HFFc6 (cell line): ENCODE data around the gene NECTIN1. TPM values are rescaled to one million over a fixed set of nuclear protein-coding genes. Genes with fewer than 3 reads are reported as not detected.

Experiments used
- DNase-seq: peaks from one replicate; pipeline ENCODE4 v3.0.0-alpha.2; 2018
- H3K27ac Mint-ChIP-seq: 2 replicates; pipeline ENCODE4 v1.8.0; 2020; ENCODE audit warnings: mild to moderate bottlenecking, mixed read lengths
- H3K27me3 Mint-ChIP-seq: 2 replicates; pipeline ENCODE4 v1.8.0; 2021; ENCODE audit warnings: mild to moderate bottlenecking, moderate library complexity, mixed read lengths; ENCODE audit not compliant: insufficient read depth
- H3K36me3 Mint-ChIP-seq: 2 replicates; pipeline ENCODE4 v1.8.0; 2021; ENCODE audit warnings: low read depth, mixed read lengths
- H3K4me1 Mint-ChIP-seq: 2 replicates; pipeline ENCODE4 v1.8.0; 2020; ENCODE audit warnings: low read depth, mixed read lengths
- H3K4me3 Mint-ChIP-seq: 2 replicates; pipeline ENCODE4 v1.8.0; 2020; ENCODE audit warnings: mild to moderate bottlenecking, moderate library complexity, mixed read lengths
- H3K9me3 Mint-ChIP-seq: 2 replicates; pipeline ENCODE4 v1.8.0; 2020; ENCODE audit warnings: mild to moderate bottlenecking, mixed read lengths
- CTCF ChIP-seq: fragments of 200-600 bp; sonication (generic); IDR thresholded peaks from 2 replicates; pipeline ENCODE4 v1.5.0; 2021; ENCODE audit warnings: antibody characterized with exemption, mild to moderate bottlenecking
- total RNA-seq, 6 experiments: library from RNA; stranded (reverse); fragmentation: NEBNext Ultra II Directional; extraction: Animal tissue kit (Norgen Biotek cat#: 25700); gene quantifications; 2 replicates in 1 of 6; 3 replicates in 5 of 6; pipeline ENCODE4 v1.2.3, GENCODE V29; 2021

NECTIN1 gene
- total RNA-seq, 6 experiments from 2014 or later: 4.1 to 7.9 (median 6.6) TPM

- Mint-ChIP-seq H3K27me3 (peaks cover 2% of the 10 kb centered on the region; the same call in 1 of the 2 replicates), H3K36me3 (no peaks in the 10 kb centered on the region), H3K9me3 (no peaks in the 10 kb centered on the region), H3K27ac (no peak overlapping the region), H3K4me1 (peaks cover 14% of the 10 kb centered on the region), H3K4me3 (no peak overlapping the region)
- no peak for DNase-seq
- no peak for TF ChIP-seq CTCF
Observed at GRCh38 chr11:119686177-119686882, 42.7 kb downstream of the NECTIN1 start.

- peaks cover 2% of the 10 kb centered on the region; the same call in 1 of the 2 replicates for H3K27me3 Mint-ChIP-seq
- peaks cover 14% of the 10 kb centered on the region for H3K4me1 Mint-ChIP-seq
- no peak overlapping the region for H3K4me3 Mint-ChIP-seq
- no peaks in the 10 kb centered on the region for H3K36me3 Mint-ChIP-seq
- no peak for TF ChIP-seq CTCF
- H3K27ac Mint-ChIP-seq: no peak overlapping the region
- no peaks in the 10 kb centered on the region for H3K9me3 Mint-ChIP-seq
- no peak for DNase-seq
Observed at GRCh38 chr11:119685111-119685746, 43.8 kb downstream of the NECTIN1 start.

- TF ChIP-seq CTCF: no peak
- no peaks in the 10 kb centered on the region for H3K36me3 Mint-ChIP-seq
- DNase-seq: peak; percentile 44
- no peak overlapping the region for H3K4me3 Mint-ChIP-seq
- H3K27me3 Mint-ChIP-seq: peaks cover 2% of the 10 kb centered on the region; the same call in 1 of the 2 replicates
- peak overlapping the region; percentile 54 for H3K27ac Mint-ChIP-seq
- H3K9me3 Mint-ChIP-seq: no peaks in the 10 kb centered on the region
- H3K4me1 Mint-ChIP-seq: peaks cover 14% of the 10 kb centered on the region
Observed at GRCh38 chr11:119684361-119685110, 44.5 kb downstream of the NECTIN1 start.

GRCh38 chr11:119683783-119684182 is 45.2 kb downstream of the NECTIN1 start:
- H3K36me3 Mint-ChIP-seq: no peaks in the 10 kb centered on the region
- peaks cover 2% of the 10 kb centered on the region; the same call in 1 of the 2 replicates for H3K27me3 Mint-ChIP-seq
- no peak for TF ChIP-seq CTCF
- H3K27ac Mint-ChIP-seq: peak overlapping the region; percentile 54
- no peak overlapping the region for H3K4me3 Mint-ChIP-seq
- peaks cover 2% of the 10 kb centered on the region; the same call in 1 of the 2 replicates for H3K9me3 Mint-ChIP-seq
- peaks cover 14% of the 10 kb centered on the region for H3K4me1 Mint-ChIP-seq
- no peak for DNase-seq

- Mint-ChIP-seq H3K27me3 (peaks cover 2% of the 10 kb centered on the region; the same call in 1 of the 2 replicates), H3K4me1 (peaks cover 22% of the 10 kb centered on the region), H3K9me3 (peaks cover 20% of the 10 kb centered on the region; the same call in 1 of the 2 replicates), H3K36me3 (peaks cover 9% of the 10 kb centered on the region), H3K4me3 (no peak overlapping the region), H3K27ac (no peak overlapping the region)
- DNase-seq: no peak
- no peak; the same call in 1 of the 2 replicates for TF ChIP-seq CTCF
Observed at GRCh38 chr11:119681361-119681910, 47.6 kb downstream of the NECTIN1 start.
